NCI-H345 (cell line): ENCODE data around the gene ATG101.

Experiments used
- DNase-seq: peaks from one replicate; lab custom pipeline; 2025; lab: John Stamatoyannopoulos, UW

ATG101 gene

GRCh38 chr12:52069327-52070184 is at the start of gene ATG101:
ATG101 (plus strand) TSS chr12:52069978; CDS start chr12:52073651, 3,673 bp downstream.
- peak; percentile 97 for DNase-seq

- peak; percentile 69 for DNase-seq
Measured at GRCh38 chr12:52020539-52021336, 49.0 kb upstream of the ATG101 start.

- peak; percentile 38 for DNase-seq
Measured at GRCh38 chr12:52022841-52023181, 47.0 kb upstream of the ATG101 start.

- peak; percentile 84 for DNase-seq
Measured at GRCh38 chr12:52023182-52023975, 46.4 kb upstream of the ATG101 start.

- no peak for DNase-seq
Measured at GRCh38 chr12:52023976-52024688, 45.6 kb upstream of the ATG101 start.

GRCh38 chr12:52024845-52025230 is 44.9 kb upstream of the ATG101 start:
- no peak for DNase-seq

GRCh38 chr12:52026263-52026662 is 43.5 kb upstream of the ATG101 start:
- DNase-seq = no peak

- no peak for DNase-seq
Measured at GRCh38 chr12:52027085-52027843, 42.5 kb upstream of the ATG101 start.

- DNase-seq = peak; percentile 94
Measured at GRCh38 chr12:52029685-52030084, 40.1 kb upstream of the ATG101 start.

GRCh38 chr12:52032446-52032803 is 37.4 kb upstream of the ATG101 start:
- peak; percentile 18 for DNase-seq

GRCh38 chr12:52032804-52033445 is 36.9 kb upstream of the ATG101 start:
- DNase-seq = peak; percentile 95

- DNase-seq = no peak
Measured at GRCh38 chr12:52033446-52034140, 36.2 kb upstream of the ATG101 start.

- no peak for DNase-seq
Measured at GRCh38 chr12:52035190-52035589, 34.6 kb upstream of the ATG101 start.

GRCh38 chr12:52035926-52036325 is 33.9 kb upstream of the ATG101 start:
- DNase-seq = no peak

- DNase-seq = peak; percentile 77
Measured at GRCh38 chr12:52036587-52037171, 33.1 kb upstream of the ATG101 start.

GRCh38 chr12:52037248-52037861 is 32.4 kb upstream of the ATG101 start:
- peak; percentile 14 for DNase-seq

GRCh38 chr12:52038447-52038846 is 31.3 kb upstream of the ATG101 start:
- no peak for DNase-seq

- no peak for DNase-seq
Measured at GRCh38 chr12:52041035-52041434, 28.7 kb upstream of the ATG101 start.

- DNase-seq = no peak
Measured at GRCh38 chr12:52041695-52042123, 28.1 kb upstream of the ATG101 start.
